IMR-90 (cell line): ENCODE results near the gene GSG1. TPM values are rescaled to one million over a fixed set of nuclear protein-coding genes. Genes with fewer than 3 reads are reported as not detected.

Experiments
- ATAC-seq: fragments of 200-7000 bp; cut with Tn5 transposase; 2 replicates; pipeline ENCODE4 v1.9.1; 2020; ENCODE audit warnings: low read depth, mild to moderate bottlenecking, moderate library complexity
- BruUV-seq: library from RNA; stranded (reverse); fragments of 400-500 nt; replicated peaks from 2 replicates; lab custom pipeline; 2021; lab: Mats Ljungman, UMichigan
- CTCF ChIA-PET: fragments of 300-600 bp; formaldehyde crosslinking; extraction: SDS; loops from one replicate; lab custom pipeline; 2021; ENCODE audit warnings: antibody characterized with exemption; lab: Yijun Ruan, JAX
- POLR2A ChIA-PET: fragments of 300-600 bp; sonication (Branson Sonifier 250); formaldehyde crosslinking; loops from one replicate; lab custom pipeline; 2022; ENCODE audit warnings: antibody characterized with exemption; ENCODE audit not compliant: unreplicated experiment; lab: Charles Lee
- DNase-seq: peaks from one replicate; pipeline ENCODE4 v3.0.0; 2013
- H2AFZ ChIP-seq: replicated peaks from 2 replicates; pipeline ENCODE3; 2013; ENCODE audit warnings: low read length, mild to moderate bottlenecking; ENCODE audit not compliant: poor library complexity
- H2AK5ac ChIP-seq: 2 replicates; pipeline ENCODE4 v1.6.1; 2013; ENCODE audit warnings: low read depth, low read length, inconsistent platforms
- H2AK9ac ChIP-seq: replicated peaks from 2 replicates; pipeline ENCODE3; 2013; ENCODE audit warnings: mild to moderate bottlenecking, low read depth, low read length, moderate library complexity; ENCODE audit not compliant: poor library complexity
- H2BK120ac ChIP-seq: 2 replicates; pipeline ENCODE4 v1.6.1; 2013; ENCODE audit warnings: low read depth, low read length, inconsistent platforms
- H2BK15ac ChIP-seq: 3 replicates; pipeline ENCODE4 v1.6.1; 2013; ENCODE audit warnings: low read depth, low read length, inconsistent platforms
- H2BK20ac ChIP-seq: 2 replicates; pipeline ENCODE4 v1.6.1; 2013; ENCODE audit warnings: low read depth, mild to moderate bottlenecking, inconsistent platforms, low read length, moderate library complexity
- H2BK5ac ChIP-seq: 2 replicates; pipeline ENCODE4 v1.6.1; 2013; ENCODE audit warnings: mild to moderate bottlenecking, low read depth, low read length, inconsistent platforms; ENCODE audit not compliant: poor library complexity, severe bottlenecking
- H3K14ac ChIP-seq: replicated peaks from 2 replicates; pipeline ENCODE4 v1.6.1; 2013; ENCODE audit warnings: low read depth, low read length, inconsistent platforms
- H3K18ac ChIP-seq: 2 replicates; pipeline ENCODE4 v1.6.1; 2013; ENCODE audit warnings: low read depth, low read length, control low read depth
- H3K23ac ChIP-seq: 2 replicates; pipeline ENCODE4 v1.6.1; 2013; ENCODE audit warnings: low read depth, low read length, inconsistent platforms
- H3K27ac ChIP-seq: 2 replicates; pipeline ENCODE4 v1.5.1; 2013; ENCODE audit warnings: mild to moderate bottlenecking, control low read depth, low read length; ENCODE audit not compliant: insufficient read depth
- H3K27me3 ChIP-seq: 2 replicates; pipeline ENCODE4 v1.6.1; 2013; ENCODE audit warnings: low read length; ENCODE audit not compliant: control insufficient read depth, insufficient read depth
- H3K36me3 ChIP-seq: 2 replicates; pipeline ENCODE4 v1.6.1; 2013; ENCODE audit warnings: low read length, mixed read lengths; ENCODE audit not compliant: control insufficient read depth, insufficient read depth
- H3K4ac ChIP-seq: 2 replicates; pipeline ENCODE4 v1.6.1; 2013; ENCODE audit warnings: low read depth, low read length, inconsistent platforms
- H3K4me1 ChIP-seq: 2 replicates; pipeline ENCODE4 v1.6.1; 2013; ENCODE audit warnings: low read length, mixed read lengths; ENCODE audit not compliant: control insufficient read depth, insufficient read depth
- H3K4me2 ChIP-seq: 2 replicates; pipeline ENCODE4 v1.6.1; 2013; ENCODE audit warnings: low read depth, mild to moderate bottlenecking, control low read depth, low read length, moderate library complexity
- H3K4me3 ChIP-seq: 2 replicates; pipeline ENCODE4 v1.5.1; 2013; ENCODE audit warnings: low read depth, mild to moderate bottlenecking, control low read depth, low read length, moderate library complexity; ENCODE audit not compliant: insufficient read depth
- H3K56ac ChIP-seq: 2 replicates; pipeline ENCODE4 v1.6.1; 2013; ENCODE audit warnings: low read length, inconsistent platforms; ENCODE audit not compliant: insufficient read depth; ENCODE audit errors: extremely low read depth
- H3K79me1 ChIP-seq, 2 experiments: 2 replicates each; pipeline ENCODE4 v1.6.1; 2013; ENCODE audit warnings: low read length in 2 of 2, inconsistent platforms in 1 of 2, low read depth in 1 of 2
- H3K9ac ChIP-seq: 2 replicates; pipeline ENCODE4 v1.6.1; 2013; ENCODE audit warnings: low read depth, low read length, control low read depth
- H3K9me1 ChIP-seq: 2 replicates; pipeline ENCODE4 v1.6.1; 2013; ENCODE audit warnings: low read length, inconsistent platforms; ENCODE audit not compliant: insufficient read depth
- H3K9me3 ChIP-seq: 2 replicates; pipeline ENCODE4 v1.6.1; 2013; ENCODE audit warnings: low read length; ENCODE audit not compliant: control insufficient read depth, insufficient read depth
- H4K20me1 ChIP-seq: 2 replicates; pipeline ENCODE4 v1.6.1; 2013; ENCODE audit warnings: low read length, inconsistent platforms; ENCODE audit not compliant: insufficient read depth
- H4K5ac ChIP-seq: 2 replicates; pipeline ENCODE4 v1.6.1; 2013; ENCODE audit warnings: mild to moderate bottlenecking, low read depth, low read length, control low read depth
- H4K8ac ChIP-seq, 2 experiments: 2 replicates each; pipeline ENCODE4 v1.6.1; 2013; ENCODE audit warnings: low read depth in 2 of 2, low read length in 2 of 2, control low read depth in 1 of 2, inconsistent platforms in 1 of 2
- H4K91ac ChIP-seq: 2 replicates; pipeline ENCODE4 v1.6.1; 2013; ENCODE audit warnings: low read depth, low read length, inconsistent platforms; ENCODE audit not compliant: insufficient read depth
- FOS ChIP-seq: fragments of 150-350 bp; IDR thresholded peaks from 2 replicates; pipeline ENCODE4 v1.6.1; 2016; ENCODE audit warnings: low read depth, low read length
- RFX5 ChIP-seq: IDR thresholded peaks from 2 replicates; pipeline ENCODE4 v1.8.0; 2012; ENCODE audit warnings: low read depth, mild to moderate bottlenecking, low read length, moderate library complexity
- WGBS, 2 experiments: methylation state at CpG; one replicate each; pipeline versions ENCODE4 v1.1.5 to v1.1.7; 2013; ENCODE audit warnings: missing lambda C conversion rate in 2 of 2; ENCODE audit not compliant: insufficient read length in 1 of 2; ENCODE audit errors: extremely low coverage in 2 of 2; 5-methylcytosine and 5-hydroxymethylcytosine counted together
- dilution Hi-C: fragments of 300-500 bp; cut with HindIII; formaldehyde crosslinking; loops from one replicate; pipeline ENCODE4 v1.14.3; 2018; ENCODE audit warnings: low sequenced_read_pairs; ENCODE audit not compliant: unreplicated experiment
- in situ Hi-C: fragments of 300-500 bp; cut with MboI; formaldehyde crosslinking; loops from 3 replicates; pipeline ENCODE4 v1.14.3; 2019; ENCODE audit warnings: low sequenced_read_pairs, inconsistent platforms, mixed read lengths
- intact Hi-C: fragments of 100-400 bp; cut with micrococcal nuclease; formaldehyde crosslinking; loops from 2 replicates; pipeline ENCODE4 v1.10.0; 2022
- polyA plus RNA-seq, 3 experiments: library from polyadenylated mRNA; depleted of rRNA; stranded (reverse); fragments of >200 nt; gene quantifications; 2 replicates each; pipeline ENCODE4 v1.2.3, GENCODE V29; 2012; ENCODE audit warnings: low replicate concordance in 1 of 3
- total RNA-seq: library from RNA; depleted of rRNA; stranded (reverse); fragments of >200 nt; gene quantifications from 2 replicates; pipeline ENCODE4 v1.2.3, GENCODE V29; 2012

GSG1 gene
- total and polyA plus RNA-seq, 2 of the 4 experiments (the other 2 are of a cell fraction): 1.8 to 2.9 TPM

DNA sequence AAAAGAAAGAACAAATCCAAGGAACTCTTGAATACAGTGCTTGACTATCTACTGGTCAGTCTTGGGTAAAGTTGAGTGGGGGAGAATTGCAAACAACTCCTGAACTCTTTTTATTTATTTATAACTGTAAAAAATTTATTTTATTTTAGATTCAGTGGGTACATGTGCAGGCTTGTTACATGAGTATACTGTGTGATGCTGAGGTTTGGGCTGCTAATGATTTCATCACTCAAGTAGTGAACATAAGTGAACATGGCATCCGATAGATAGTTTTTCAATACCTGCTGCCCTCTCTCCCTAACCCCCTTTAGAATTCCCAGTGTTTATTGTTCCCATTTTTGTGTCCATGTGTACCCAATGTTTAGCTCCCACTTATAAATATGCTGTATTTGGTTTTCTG is 3.2 kb upstream of the GSG1 start:
- Histone ChIP-seq H3K27ac (no peak overlapping the region), H3K4me1 (peaks cover 12% of the 10 kb centered on the region), H2AK5ac (no peak overlapping the region), H3K79me1 (peaks cover 0 to 3% of the 10 kb centered on the region in 2 experiments; a peak in 1 of 4 replicates), H4K91ac (no peak overlapping the region), H2BK15ac (no peak overlapping the region), H2BK120ac (no peak overlapping the region), H2AK9ac (no peak overlapping the region), H2BK20ac (no peak overlapping the region), H3K4ac (no peak overlapping the region), H3K9me3 (no peaks in the 10 kb centered on the region; the same call in 1 of the 2 replicates), H3K18ac (no peak overlapping the region), H2AFZ (no peak overlapping the region), H3K56ac (no peak overlapping the region), H3K27me3 (no peaks in the 10 kb centered on the region), H4K8ac (no peak overlapping the region), H3K4me2 (no peak overlapping the region), H3K23ac (no peak overlapping the region), H3K9ac (no peak overlapping the region), H3K36me3 (no peaks in the 10 kb centered on the region), H4K5ac (no peak overlapping the region), H4K20me1 (no peaks in the 10 kb centered on the region), H3K9me1 (peaks cover 10% of the 10 kb centered on the region), H2BK5ac (no peak overlapping the region), H3K14ac (no peak overlapping the region), H3K4me3 (no peak overlapping the region)
- DNase-seq (no peak), ATAC-seq (no peak)
- dilution Hi-C loops (no loop called here), intact Hi-C loops (no loop called here), in situ Hi-C loops (no loop called here)
- BruUV-seq: no TSS peak
- POLR2A ChIA-PET: no interaction called here
- CTCF ChIA-PET: interaction anchor here (1.0 kb wide), 1 partner anchor 106 kb away, joined by 3 read pairs; no protein-coding TSS in a partner anchor
- no peak for TF ChIP-seq FOS
- TF ChIP-seq RFX5: no peak
- WGBS, 2 experiments: no CpG with 5 or more reads among the region's 1 CpG
